Amniotic stem cell (primary cell): ENCODE results near the gene SBNO1.
"Not testable (repeated sequence)": the region's sequence is repeated elsewhere in the genome, so short reads cannot be mapped to it uniquely, and the experiment has no call there.

Experiments used
- DNase-seq: peaks from one replicate; lab custom pipeline; 2025; lab: John Stamatoyannopoulos, UW

SBNO1 gene

GRCh38 chr12:123248996-123249741 is 115.5 kb downstream of the SBNO1 start:
- DNase-seq: not testable (repeated sequence)

DNA sequence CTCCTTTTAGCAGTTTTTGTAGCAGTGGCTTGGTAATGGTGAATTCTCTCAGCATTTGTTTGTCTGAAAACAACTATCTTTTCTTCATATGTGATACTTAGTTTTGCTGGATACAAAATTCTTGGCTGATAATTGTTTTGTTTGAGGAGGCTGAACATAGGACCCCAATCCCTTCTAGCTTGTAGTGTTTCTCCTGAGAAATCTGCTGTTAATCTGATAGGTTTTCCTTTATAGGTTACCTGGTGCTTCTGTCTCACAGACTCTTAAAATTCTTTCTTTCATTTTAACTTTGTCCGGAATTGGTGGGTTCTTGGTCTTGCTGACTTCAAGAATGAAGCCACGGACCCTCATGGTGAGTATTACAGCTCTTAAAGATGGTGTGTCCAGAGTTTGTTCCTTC is 116.5 kb downstream of the SBNO1 start:
- DNase-seq: not testable (repeated sequence)

DNA sequence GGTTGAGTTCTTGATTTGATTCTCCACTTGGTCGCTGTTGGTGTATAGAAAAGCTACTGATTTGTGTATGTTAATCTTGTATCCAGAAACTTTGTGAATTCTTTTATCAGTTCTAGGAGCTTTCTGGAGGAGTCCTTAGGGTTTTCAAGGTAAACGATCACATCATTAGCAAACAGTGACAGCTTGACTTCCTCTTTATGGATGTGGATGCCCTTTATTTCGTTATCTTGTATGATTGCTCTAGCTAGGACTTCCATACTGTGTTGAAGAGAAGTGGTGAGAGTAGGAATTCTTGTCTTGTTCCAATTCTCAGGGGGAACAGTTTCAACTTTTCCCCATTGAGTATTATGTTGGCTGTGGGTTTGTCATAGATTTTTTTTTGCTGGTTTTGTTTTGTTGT is 119.0 kb downstream of the SBNO1 start:
- DNase-seq: no peak

- DNase-seq: no peak
These were observed 120.9 kb downstream of the SBNO1 start for GRCh38 chr12:123243671-123244262.

DNA sequence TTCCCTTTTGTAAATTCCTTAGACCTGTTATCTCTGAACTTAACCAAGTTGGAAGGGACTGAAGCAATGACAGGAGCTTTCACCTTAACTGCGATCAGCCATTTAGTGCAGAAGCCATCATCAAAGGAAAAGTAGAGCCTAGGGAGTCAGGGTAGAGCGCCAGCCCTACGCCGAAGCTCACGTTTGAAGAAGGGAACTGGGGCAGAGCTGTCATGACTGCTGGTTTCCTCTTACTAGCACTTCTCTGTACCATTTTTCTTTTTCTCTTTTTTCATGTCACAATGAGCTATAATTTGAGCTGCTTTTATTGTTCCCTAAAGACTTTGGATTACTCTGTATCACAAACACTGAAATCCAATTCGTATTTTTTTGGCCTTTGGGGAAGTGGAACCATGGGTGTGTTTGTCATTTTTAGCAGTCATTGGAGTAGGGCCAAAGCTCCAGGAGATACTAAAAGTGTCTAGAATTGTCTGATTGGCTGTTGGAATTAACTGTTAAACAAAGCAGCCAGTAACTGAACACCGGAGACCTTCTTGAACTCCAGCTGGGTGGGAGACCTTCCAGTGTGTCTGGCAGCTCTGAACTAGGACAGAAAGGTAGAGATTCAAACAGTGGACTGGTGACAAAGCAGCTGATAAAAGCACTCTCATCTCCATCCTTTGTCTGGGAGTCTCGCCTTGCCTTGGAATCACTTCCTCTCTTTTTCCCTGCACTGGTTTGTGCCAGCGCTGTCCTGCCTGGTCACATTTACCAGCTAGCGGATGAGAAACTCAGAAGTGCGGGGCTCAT is 122.3 kb downstream of the SBNO1 start:
- no peak for DNase-seq
